ENCODE data around the gene ELP1.

The ELP1 gene, protein sequence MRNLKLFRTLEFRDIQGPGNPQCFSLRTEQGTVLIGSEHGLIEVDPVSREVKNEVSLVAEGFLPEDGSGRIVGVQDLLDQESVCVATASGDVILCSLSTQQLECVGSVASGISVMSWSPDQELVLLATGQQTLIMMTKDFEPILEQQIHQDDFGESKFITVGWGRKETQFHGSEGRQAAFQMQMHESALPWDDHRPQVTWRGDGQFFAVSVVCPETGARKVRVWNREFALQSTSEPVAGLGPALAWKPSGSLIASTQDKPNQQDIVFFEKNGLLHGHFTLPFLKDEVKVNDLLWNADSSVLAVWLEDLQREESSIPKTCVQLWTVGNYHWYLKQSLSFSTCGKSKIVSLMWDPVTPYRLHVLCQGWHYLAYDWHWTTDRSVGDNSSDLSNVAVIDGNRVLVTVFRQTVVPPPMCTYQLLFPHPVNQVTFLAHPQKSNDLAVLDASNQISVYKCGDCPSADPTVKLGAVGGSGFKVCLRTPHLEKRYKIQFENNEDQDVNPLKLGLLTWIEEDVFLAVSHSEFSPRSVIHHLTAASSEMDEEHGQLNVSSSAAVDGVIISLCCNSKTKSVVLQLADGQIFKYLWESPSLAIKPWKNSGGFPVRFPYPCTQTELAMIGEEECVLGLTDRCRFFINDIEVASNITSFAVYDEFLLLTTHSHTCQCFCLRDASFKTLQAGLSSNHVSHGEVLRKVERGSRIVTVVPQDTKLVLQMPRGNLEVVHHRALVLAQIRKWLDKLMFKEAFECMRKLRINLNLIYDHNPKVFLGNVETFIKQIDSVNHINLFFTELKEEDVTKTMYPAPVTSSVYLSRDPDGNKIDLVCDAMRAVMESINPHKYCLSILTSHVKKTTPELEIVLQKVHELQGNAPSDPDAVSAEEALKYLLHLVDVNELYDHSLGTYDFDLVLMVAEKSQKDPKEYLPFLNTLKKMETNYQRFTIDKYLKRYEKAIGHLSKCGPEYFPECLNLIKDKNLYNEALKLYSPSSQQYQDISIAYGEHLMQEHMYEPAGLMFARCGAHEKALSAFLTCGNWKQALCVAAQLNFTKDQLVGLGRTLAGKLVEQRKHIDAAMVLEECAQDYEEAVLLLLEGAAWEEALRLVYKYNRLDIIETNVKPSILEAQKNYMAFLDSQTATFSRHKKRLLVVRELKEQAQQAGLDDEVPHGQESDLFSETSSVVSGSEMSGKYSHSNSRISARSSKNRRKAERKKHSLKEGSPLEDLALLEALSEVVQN (N-terminal part only)

GRCh38 chr9:108933718-108934322, at the start of gene ELP1:
TSS of gene ELP1 (minus strand) at chr9:108934124. CDS start at chr9:108931146, 2,978 bp downstream.
- peaks cover 28% of the 10 kb centered on the region for H3K4me1 ChIP-seq (ENCODE audit: insufficient read depth, low read length, poor library complexity, severe bottlenecking)
- peaks cover 39% of the 10 kb centered on the region for H3K79me2 ChIP-seq (ENCODE audit: insufficient read depth, low read length)
- peak within 1 kb of the TSS; percentile 92 for H3K4me2 ChIP-seq (ENCODE audit: low read depth, low read length, poor library complexity, severe bottlenecking)
- no peaks in the 10 kb centered on the region for H3K9me2 ChIP-seq (replicated peaks; ENCODE audit: low read depth, low read length)
- 0 out of 2 replicates have a peak, but pooled peaks cover 1% of the 10 kb centered on the region for H3K36me3 ChIP-seq (ENCODE audit: insufficient read depth, low read length)
- H4K20me1 ChIP-seq (ENCODE audit: insufficient read depth, low read length, poor library complexity, severe bottlenecking) = peaks cover 4% of the 10 kb centered on the region
- H3K9me3 ChIP-seq (ENCODE audit: insufficient read depth, low read depth, low read length) = no peaks in the 10 kb centered on the region
- peak within 1 kb of the TSS; percentile 100 for H2AFZ ChIP-seq (ENCODE audit: low read length)
- H3K9ac ChIP-seq (ENCODE audit: low read depth, low read length, poor library complexity, severe bottlenecking) = peak within 1 kb of the TSS; percentile 84
- H3F3A ChIP-seq (ENCODE audit: low read depth) = no peaks in the 10 kb centered on the region
- peak within 1 kb of the TSS; percentile 99 for H3K4me3 ChIP-seq (ENCODE audit: low read length, poor library complexity, severe bottlenecking)
- no peaks in the 10 kb centered on the region for H3K27me3 ChIP-seq (ENCODE audit: insufficient read depth, low read length, poor library complexity, severe bottlenecking)
- TF ChIP-seq, protein P1, sequence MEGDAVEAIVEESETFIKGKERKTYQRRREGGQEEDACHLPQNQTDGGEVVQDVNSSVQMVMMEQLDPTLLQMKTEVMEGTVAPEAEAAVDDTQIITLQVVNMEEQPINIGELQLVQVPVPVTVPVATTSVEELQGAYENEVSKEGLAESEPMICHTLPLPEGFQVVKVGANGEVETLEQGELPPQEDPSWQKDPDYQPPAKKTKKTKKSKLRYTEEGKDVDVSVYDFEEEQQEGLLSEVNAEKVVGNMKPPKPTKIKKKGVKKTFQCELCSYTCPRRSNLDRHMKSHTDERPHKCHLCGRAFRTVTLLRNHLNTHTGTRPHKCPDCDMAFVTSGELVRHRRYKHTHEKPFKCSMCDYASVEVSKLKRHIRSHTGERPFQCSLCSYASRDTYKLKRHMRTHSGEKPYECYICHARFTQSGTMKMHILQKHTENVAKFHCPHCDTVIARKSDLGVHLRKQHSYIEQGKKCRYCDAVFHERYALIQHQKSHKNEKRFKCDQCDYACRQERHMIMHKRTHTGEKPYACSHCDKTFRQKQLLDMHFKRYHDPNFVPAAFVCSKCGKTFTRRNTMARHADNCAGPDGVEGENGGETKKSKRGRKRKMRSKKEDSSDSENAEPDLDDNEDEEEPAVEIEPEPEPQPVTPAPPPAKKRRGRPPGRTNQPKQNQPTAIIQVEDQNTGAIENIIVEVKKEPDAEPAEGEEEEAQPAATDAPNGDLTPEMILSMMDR (conservative IDR thresholded peaks at IDR 0.05; ENCODE audit: low read length) = peak; percentile 33
- no peak for TF ChIP-seq EZH2phosphoT487 (IDR thresholded peaks at IDR 0.05; ENCODE audit: borderline replicate concordance)

GRCh38 chr9:108980893-108981292, 47.0 kb upstream of the ELP1 start:
- H3K9ac ChIP-seq (ENCODE audit: low read depth, low read length, poor library complexity, severe bottlenecking) = no peak overlapping the region
- peaks cover 11% of the 10 kb centered on the region; the same call in 1 of the 2 replicates for H3K36me3 ChIP-seq (ENCODE audit: insufficient read depth, low read length)
- H3K27me3 ChIP-seq (ENCODE audit: insufficient read depth, low read length, poor library complexity, severe bottlenecking) = no peaks in the 10 kb centered on the region
- no peaks in the 10 kb centered on the region for H3K79me2 ChIP-seq (ENCODE audit: insufficient read depth, low read length)
- H3K4me2 ChIP-seq (ENCODE audit: low read depth, low read length, poor library complexity, severe bottlenecking) = no peak overlapping the region
- no peaks in the 10 kb centered on the region for H3F3A ChIP-seq (ENCODE audit: low read depth)
- no peak overlapping the region for H3K4me3 ChIP-seq (ENCODE audit: low read length, poor library complexity, severe bottlenecking)
- no peaks in the 10 kb centered on the region for H4K20me1 ChIP-seq (ENCODE audit: insufficient read depth, low read length, poor library complexity, severe bottlenecking)
- no peak overlapping the region for H2AFZ ChIP-seq (ENCODE audit: low read length)
- TF ChIP-seq, protein P1 (conservative IDR thresholded peaks at IDR 0.05; ENCODE audit: low read length) = no peak
- no peak for TF ChIP-seq EZH2phosphoT487 (IDR thresholded peaks at IDR 0.05; ENCODE audit: borderline replicate concordance)
- H3K9me2 ChIP-seq (replicated peaks; ENCODE audit: low read depth, low read length) = no peaks in the 10 kb centered on the region
- H3K9me3 ChIP-seq (ENCODE audit: insufficient read depth, low read depth, low read length) = no peaks in the 10 kb centered on the region
- H3K4me1 ChIP-seq (ENCODE audit: insufficient read depth, low read length, poor library complexity, severe bottlenecking) = no peaks in the 10 kb centered on the region

- H3K36me3 ChIP-seq (ENCODE audit: insufficient read depth, low read length) = peaks cover 11% of the 10 kb centered on the region; the same call in 1 of the 2 replicates
- H3K79me2 ChIP-seq (ENCODE audit: insufficient read depth, low read length) = no peaks in the 10 kb centered on the region
Measured at GRCh38 chr9:108978205-108978604, 44.3 kb upstream of the ELP1 start.

More at GRCh38 chr9:108978205-108978604, 44.3 kb upstream of the ELP1 start:
- TF ChIP-seq, protein P1 (conservative IDR thresholded peaks at IDR 0.05; ENCODE audit: low read length) = no peak
- TF ChIP-seq EZH2phosphoT487 (IDR thresholded peaks at IDR 0.05; ENCODE audit: borderline replicate concordance) = no peak
- Histone ChIP-seq H4K20me1 (ENCODE audit: insufficient read depth, low read length, poor library complexity, severe bottlenecking) (no peaks in the 10 kb centered on the region), H3K9ac (ENCODE audit: low read depth, low read length, poor library complexity, severe bottlenecking) (no peak overlapping the region), H3K9me2 (replicated peaks; ENCODE audit: low read depth, low read length) (no peaks in the 10 kb centered on the region), H2AFZ (ENCODE audit: low read length) (no peak overlapping the region), H3K4me1 (ENCODE audit: insufficient read depth, low read length, poor library complexity, severe bottlenecking) (no peaks in the 10 kb centered on the region), H3K4me3 (ENCODE audit: low read length, poor library complexity, severe bottlenecking) (no peak overlapping the region), H3K4me2 (ENCODE audit: low read depth, low read length, poor library complexity, severe bottlenecking) (no peak overlapping the region), H3F3A (ENCODE audit: low read depth) (no peaks in the 10 kb centered on the region), H3K9me3 (ENCODE audit: insufficient read depth, low read depth, low read length) (no peaks in the 10 kb centered on the region), H3K27me3 (ENCODE audit: insufficient read depth, low read length, poor library complexity, severe bottlenecking) (no peaks in the 10 kb centered on the region)

Measured in Loucy (cell line).